Measurements from ENCODE around the gene GNB1. TPM values are rescaled to one million over a fixed set of nuclear protein-coding genes. Genes with fewer than 3 reads are reported as not detected.

Gene GNB1
- total RNA-seq, 1 experiment from 2014 or later, result 135 TPM

GRCh38 chr1:1794999-1795398 lies 95.9 kb downstream of the GNB1 start:
- Histone ChIP-seq H3K27me3 (ENCODE audit: control insufficient read depth, insufficient read depth, low read length) (no peaks in the 10 kb centered on the region), H3K36me3 (replicated peaks; ENCODE audit: control insufficient read depth, insufficient read depth, low read length) (peaks cover 44% of the 10 kb centered on the region), H3K4me3 (ENCODE audit: insufficient read depth, low read depth, low read length) (no peak overlapping the region)
- peak; percentile 62 for DNase-seq

GRCh38 chr1:1793481-1794244 lies 97.2 kb downstream of the GNB1 start:
- H3K36me3 ChIP-seq (replicated peaks; ENCODE audit: control insufficient read depth, insufficient read depth, low read length), result peaks cover 49% of the 10 kb centered on the region
- no peak for DNase-seq
- H3K4me3 ChIP-seq (ENCODE audit: insufficient read depth, low read depth, low read length), result no peak overlapping the region
- H3K27me3 ChIP-seq (ENCODE audit: control insufficient read depth, insufficient read depth, low read length), result no peaks in the 10 kb centered on the region

GRCh38 chr1:1788646-1789431 lies 102.0 kb downstream of the GNB1 start:
- DNase-seq, result peak; percentile 79
- Histone ChIP-seq H3K27me3 (ENCODE audit: control insufficient read depth, insufficient read depth, low read length) (no peaks in the 10 kb centered on the region), H3K4me3 (ENCODE audit: insufficient read depth, low read depth, low read length) (no peak overlapping the region), H3K36me3 (replicated peaks; ENCODE audit: control insufficient read depth, insufficient read depth, low read length) (peaks cover 53% of the 10 kb centered on the region)

- no peaks in the 10 kb centered on the region for H3K27me3 ChIP-seq (ENCODE audit: control insufficient read depth, insufficient read depth, low read length)
- peaks cover 47% of the 10 kb centered on the region for H3K36me3 ChIP-seq (replicated peaks; ENCODE audit: control insufficient read depth, insufficient read depth, low read length)
- no peak overlapping the region for H3K4me3 ChIP-seq (ENCODE audit: insufficient read depth, low read depth, low read length)
- DNase-seq, result no peak
These were observed 102.8 kb downstream of the GNB1 start for GRCh38 chr1:1788136-1788535.

- Histone ChIP-seq H3K4me3 (ENCODE audit: insufficient read depth, low read depth, low read length) (no peak overlapping the region), H3K27me3 (ENCODE audit: control insufficient read depth, insufficient read depth, low read length) (no peaks in the 10 kb centered on the region), H3K36me3 (replicated peaks; ENCODE audit: control insufficient read depth, insufficient read depth, low read length) (peaks cover 43% of the 10 kb centered on the region)
- DNase-seq, result no peak
These were observed 103.9 kb downstream of the GNB1 start for GRCh38 chr1:1786836-1787605.

GRCh38 chr1:1785666-1786065 lies 105.2 kb downstream of the GNB1 start:
- peaks cover 38% of the 10 kb centered on the region for H3K36me3 ChIP-seq (replicated peaks; ENCODE audit: control insufficient read depth, insufficient read depth, low read length)
- DNase-seq, result no peak
- no peak overlapping the region for H3K4me3 ChIP-seq (ENCODE audit: insufficient read depth, low read depth, low read length)
- H3K27me3 ChIP-seq (ENCODE audit: control insufficient read depth, insufficient read depth, low read length), result no peaks in the 10 kb centered on the region

- Histone ChIP-seq H3K36me3 (replicated peaks; ENCODE audit: control insufficient read depth, insufficient read depth, low read length) (peaks cover 31% of the 10 kb centered on the region), H3K4me3 (ENCODE audit: insufficient read depth, low read depth, low read length) (no peak overlapping the region), H3K27me3 (ENCODE audit: control insufficient read depth, insufficient read depth, low read length) (no peaks in the 10 kb centered on the region)
- no peak for DNase-seq
These were observed 106.0 kb downstream of the GNB1 start for GRCh38 chr1:1784933-1785332.

- Histone ChIP-seq H3K27me3 (ENCODE audit: control insufficient read depth, insufficient read depth, low read length) (no peaks in the 10 kb centered on the region), H3K36me3 (replicated peaks; ENCODE audit: control insufficient read depth, insufficient read depth, low read length) (peaks cover 20% of the 10 kb centered on the region), H3K4me3 (ENCODE audit: insufficient read depth, low read depth, low read length) (no peak overlapping the region)
- peak; percentile 62 for DNase-seq
These were observed 107.6 kb downstream of the GNB1 start for GRCh38 chr1:1783320-1783719.

- Histone ChIP-seq H3K27me3 (ENCODE audit: control insufficient read depth, insufficient read depth, low read length) (no peaks in the 10 kb centered on the region), H3K4me3 (ENCODE audit: insufficient read depth, low read depth, low read length) (peak overlapping the region; percentile 45), H3K36me3 (replicated peaks; ENCODE audit: control insufficient read depth, insufficient read depth, low read length) (peaks cover 14% of the 10 kb centered on the region)
- DNase-seq, result peak; percentile 89
These were observed 108.3 kb downstream of the GNB1 start for GRCh38 chr1:1782399-1783221.

- Histone ChIP-seq H3K36me3 (replicated peaks; ENCODE audit: control insufficient read depth, insufficient read depth, low read length) (peaks cover 4% of the 10 kb centered on the region), H3K4me3 (ENCODE audit: insufficient read depth, low read depth, low read length) (no peak overlapping the region)
These were observed 109.4 kb downstream of the GNB1 start for GRCh38 chr1:1781526-1781903.

GRCh38 chr1:1780598-1781525 lies 110.0 kb downstream of the GNB1 start:
- Histone ChIP-seq H3K4me3 (ENCODE audit: insufficient read depth, low read depth, low read length) (no peak overlapping the region), H3K36me3 (replicated peaks; ENCODE audit: control insufficient read depth, insufficient read depth, low read length) (peaks cover 1% of the 10 kb centered on the region), H3K27me3 (ENCODE audit: control insufficient read depth, insufficient read depth, low read length) (no peaks in the 10 kb centered on the region)
- DNase-seq, result no peak

More at GRCh38 chr1:1781526-1781903, 109.4 kb downstream of the GNB1 start:
- H3K27me3 ChIP-seq (ENCODE audit: control insufficient read depth, insufficient read depth, low read length), result no peaks in the 10 kb centered on the region
- no peak for DNase-seq

- peak; percentile 84 for DNase-seq
- Histone ChIP-seq H3K27me3 (ENCODE audit: control insufficient read depth, insufficient read depth, low read length) (no peaks in the 10 kb centered on the region), H3K4me3 (ENCODE audit: insufficient read depth, low read depth, low read length) (peak overlapping the region; percentile 98), H3K36me3 (replicated peaks; ENCODE audit: control insufficient read depth, insufficient read depth, low read length) (peaks cover 1% of the 10 kb centered on the region)
These were observed 110.9 kb downstream of the GNB1 start for GRCh38 chr1:1779691-1780597.
